BJ (cell line): ENCODE measurements around the gene DCAF8. TPM values are rescaled to one million over a fixed set of nuclear protein-coding genes. Genes with fewer than 3 reads are reported as not detected.

Experiments
- CTCF ChIA-PET: fragments of 350-600 bp; formaldehyde crosslinking; extraction: SDS; loops from one replicate; lab custom pipeline; 2021; ENCODE audit warnings: antibody characterized with exemption, inconsistent platforms; lab: Yijun Ruan, JAX
- POLR2A ChIA-PET: fragments of 300-600 bp; sonication (Branson Sonifier 250); formaldehyde crosslinking; extraction: SDS; loops from one replicate; lab custom pipeline; 2021; ENCODE audit warnings: antibody characterized with exemption; lab: Charles Lee
- DNase-seq: peaks from one replicate; pipeline ENCODE4 v3.0.0-alpha.2; 2011; ENCODE audit warnings: low read depth
- H3K27me3 ChIP-seq: 2 replicates; pipeline ENCODE4 v1.6.0; 2011; ENCODE audit warnings: low read length; ENCODE audit not compliant: control insufficient read depth, insufficient read depth
- H3K36me3 ChIP-seq: 2 replicates; pipeline ENCODE4 v1.5.1; 2011; ENCODE audit warnings: low read length; ENCODE audit not compliant: control insufficient read depth, insufficient read depth
- H3K4me3 ChIP-seq: 2 replicates; pipeline ENCODE4 v1.5.1; 2011; ENCODE audit warnings: low read depth, mild to moderate bottlenecking, control low read depth, low read length
- polyA plus RNA-seq: library from polyadenylated mRNA; depleted of rRNA; stranded (reverse); fragments of >200 nt; gene quantifications from 2 replicates; pipeline ENCODE4 v1.2.3, GENCODE V29; 2011
- TF ChIP-seq, protein P1 (sequence below): IDR thresholded peaks from 2 replicates; pipeline ENCODE4 v1.5.1; 2011; ENCODE audit warnings: low read depth, mild to moderate bottlenecking, control low read depth, inconsistent platforms, low read length, moderate library complexity; ENCODE audit not compliant: insufficient read depth

The DCAF8 gene
- polyA plus RNA-seq, 1 experiment = 84.0 TPM

DNA sequence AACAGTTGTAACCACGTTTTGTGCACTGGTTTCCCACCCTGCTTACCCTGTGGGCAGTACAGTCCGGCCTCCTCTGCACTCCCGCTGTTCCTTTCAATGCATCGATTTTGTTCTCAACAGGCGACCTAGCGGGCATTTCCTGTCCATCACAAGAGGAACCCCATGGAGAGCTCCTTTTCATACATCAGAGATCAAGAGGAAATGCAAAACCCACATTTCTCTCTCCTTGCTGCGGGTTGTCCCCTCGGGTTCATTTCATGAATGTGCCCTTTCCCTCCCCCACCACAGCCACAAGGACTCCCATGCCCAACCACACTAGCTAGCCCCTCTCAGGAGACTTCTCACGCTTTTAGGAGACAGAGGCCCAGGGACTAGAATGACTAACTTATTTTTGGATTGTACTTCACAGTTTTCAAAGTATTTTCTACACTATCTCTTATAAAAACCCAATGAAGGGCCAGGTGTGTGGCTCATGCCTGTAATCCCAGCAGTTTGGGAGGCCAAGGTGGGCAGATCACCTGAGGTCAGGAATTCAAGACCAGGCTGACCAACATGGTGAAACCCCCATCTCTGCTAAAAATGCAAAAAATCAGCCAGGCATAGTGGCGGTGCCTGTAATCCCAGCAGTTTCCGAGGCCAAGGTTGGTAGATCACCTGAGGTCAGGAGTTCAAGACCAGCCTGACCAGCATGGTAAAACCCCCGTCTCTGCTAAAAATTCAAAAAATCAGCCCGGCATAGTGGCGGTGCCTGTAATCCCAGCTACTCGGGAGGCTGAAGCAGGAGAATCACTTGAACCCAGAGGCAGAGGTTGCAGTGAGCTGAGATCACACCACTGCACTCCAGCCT, 92.6 kb downstream of the DCAF8 start:
- no peak for DNase-seq
- TF ChIP-seq, protein P1, sequence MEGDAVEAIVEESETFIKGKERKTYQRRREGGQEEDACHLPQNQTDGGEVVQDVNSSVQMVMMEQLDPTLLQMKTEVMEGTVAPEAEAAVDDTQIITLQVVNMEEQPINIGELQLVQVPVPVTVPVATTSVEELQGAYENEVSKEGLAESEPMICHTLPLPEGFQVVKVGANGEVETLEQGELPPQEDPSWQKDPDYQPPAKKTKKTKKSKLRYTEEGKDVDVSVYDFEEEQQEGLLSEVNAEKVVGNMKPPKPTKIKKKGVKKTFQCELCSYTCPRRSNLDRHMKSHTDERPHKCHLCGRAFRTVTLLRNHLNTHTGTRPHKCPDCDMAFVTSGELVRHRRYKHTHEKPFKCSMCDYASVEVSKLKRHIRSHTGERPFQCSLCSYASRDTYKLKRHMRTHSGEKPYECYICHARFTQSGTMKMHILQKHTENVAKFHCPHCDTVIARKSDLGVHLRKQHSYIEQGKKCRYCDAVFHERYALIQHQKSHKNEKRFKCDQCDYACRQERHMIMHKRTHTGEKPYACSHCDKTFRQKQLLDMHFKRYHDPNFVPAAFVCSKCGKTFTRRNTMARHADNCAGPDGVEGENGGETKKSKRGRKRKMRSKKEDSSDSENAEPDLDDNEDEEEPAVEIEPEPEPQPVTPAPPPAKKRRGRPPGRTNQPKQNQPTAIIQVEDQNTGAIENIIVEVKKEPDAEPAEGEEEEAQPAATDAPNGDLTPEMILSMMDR = no peak
- no peaks in the 10 kb centered on the region for H3K36me3 ChIP-seq
- no peak overlapping the region for H3K4me3 ChIP-seq
- peaks cover 3% of the 10 kb centered on the region; the same call in 1 of the 2 replicates for H3K27me3 ChIP-seq
- ChIA-PET POLR2A (no interaction called here), CTCF (interaction anchor here (0.6 to 3.5 kb wide), 8 partner anchors 23 to 84 kb away, joined by 3 to 13 read pairs (median 6); no protein-coding TSS in a partner anchor)

DNA sequence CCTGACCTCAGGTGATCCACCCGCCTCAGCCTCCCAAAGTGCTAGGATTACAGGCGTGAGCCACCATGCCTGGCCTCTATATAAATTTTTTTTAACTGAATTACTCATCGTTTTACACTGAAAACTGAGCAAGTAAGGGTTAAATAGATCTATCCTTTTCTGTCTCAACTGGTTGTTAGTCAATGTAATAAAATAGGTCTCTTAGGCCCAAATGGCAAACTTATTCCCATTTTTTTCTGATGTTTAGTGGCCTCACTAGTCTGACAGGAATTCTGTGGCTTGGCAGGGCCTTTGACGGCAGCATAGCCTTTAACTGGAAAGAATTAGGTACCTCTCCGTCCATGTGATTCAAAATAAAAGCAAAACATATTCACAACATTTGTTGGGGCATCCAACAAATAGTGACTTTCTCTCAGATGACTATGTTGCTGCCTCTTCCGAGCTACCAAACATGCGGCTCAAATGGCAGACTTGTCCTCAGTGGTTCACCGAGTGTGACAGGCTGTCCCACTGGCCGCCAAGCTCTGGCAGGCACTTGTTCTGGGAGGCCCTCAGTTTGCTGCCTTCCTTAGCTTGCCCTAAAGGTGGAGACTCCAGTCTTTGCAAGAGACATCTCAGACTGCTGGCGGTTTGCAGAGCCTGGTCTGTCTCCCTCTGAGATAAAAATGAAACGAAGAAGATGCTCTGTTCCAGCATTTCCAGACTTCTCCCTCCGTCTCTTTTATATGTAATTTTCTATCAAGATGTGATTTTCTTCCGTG, 93.6 kb downstream of the DCAF8 start:
- no peak overlapping the region for H3K4me3 ChIP-seq
- TF ChIP-seq, protein P1 = no peak
- no peaks in the 10 kb centered on the region for H3K27me3 ChIP-seq
- ChIA-PET POLR2A (no interaction called here), CTCF (interaction anchor here (0.8 to 3.5 kb wide), 5 partner anchors 24 to 83 kb away, joined by 3 to 13 read pairs (median 8); no protein-coding TSS in a partner anchor)
- H3K36me3 ChIP-seq = no peaks in the 10 kb centered on the region
- DNase-seq = no peak

DNA sequence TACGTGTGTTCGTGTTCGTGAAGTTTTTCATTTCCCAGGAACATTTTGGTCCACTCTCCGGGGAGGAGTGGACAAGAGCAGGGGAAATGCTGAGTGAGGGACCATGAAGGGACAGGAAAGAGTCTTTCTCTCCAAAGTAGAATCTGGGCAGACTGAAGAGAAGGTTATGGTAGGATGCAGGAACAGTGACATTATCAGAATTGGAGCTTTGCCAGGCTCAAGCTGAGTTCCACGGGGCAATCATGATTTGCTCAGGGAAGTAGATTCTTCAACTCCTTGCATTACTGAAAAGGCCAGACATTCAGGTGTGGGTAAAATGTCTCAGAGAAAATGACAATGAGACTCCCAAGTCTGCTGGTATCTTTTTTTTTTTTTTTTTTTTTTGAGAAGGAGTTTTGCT, 94.3 kb downstream of the DCAF8 start:
- DNase-seq = no peak
- ChIA-PET CTCF (interaction anchor here (3.0 to 3.5 kb wide), 3 partner anchors 25 to 84 kb away, joined by 8 to 13 read pairs (median 12); no protein-coding TSS in a partner anchor), POLR2A (no interaction called here)
- Histone ChIP-seq H3K4me3 (no peak overlapping the region), H3K36me3 (no peaks in the 10 kb centered on the region), H3K27me3 (no peaks in the 10 kb centered on the region)
- TF ChIP-seq, protein P1 = no peak

DNA sequence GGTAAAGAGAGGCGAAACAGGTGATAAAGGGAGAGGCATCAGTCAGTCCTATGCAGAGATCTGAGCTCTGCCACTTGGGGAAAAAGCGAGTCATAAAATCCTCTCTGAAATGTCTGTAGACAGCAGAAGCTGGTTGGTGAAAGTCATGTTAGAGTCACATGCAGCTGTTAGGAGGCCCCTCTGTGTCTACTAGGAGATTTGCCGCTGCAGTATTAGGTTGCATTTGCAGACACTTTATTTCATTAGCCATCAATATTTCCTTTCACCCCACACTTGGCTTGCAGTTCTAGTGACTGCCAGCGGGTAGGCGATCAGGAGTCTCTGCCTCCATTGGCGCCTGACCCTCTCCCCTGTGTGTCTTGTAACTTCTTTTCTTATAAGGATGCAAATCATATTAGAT, 94.8 kb downstream of the DCAF8 start:
- H3K27me3 ChIP-seq = no peaks in the 10 kb centered on the region
- no peak for DNase-seq
- no peaks in the 10 kb centered on the region for H3K36me3 ChIP-seq
- CTCF ChIA-PET = interaction anchor here (1.2 to 3.5 kb wide), 5 partner anchors 22 to 84 kb away, joined by 3 to 13 read pairs (median 8); partner anchors contain the start of gene CASQ1
- POLR2A ChIA-PET = no interaction called here
- H3K4me3 ChIP-seq = no peak overlapping the region
- TF ChIP-seq, protein P1 = no peak

DNA sequence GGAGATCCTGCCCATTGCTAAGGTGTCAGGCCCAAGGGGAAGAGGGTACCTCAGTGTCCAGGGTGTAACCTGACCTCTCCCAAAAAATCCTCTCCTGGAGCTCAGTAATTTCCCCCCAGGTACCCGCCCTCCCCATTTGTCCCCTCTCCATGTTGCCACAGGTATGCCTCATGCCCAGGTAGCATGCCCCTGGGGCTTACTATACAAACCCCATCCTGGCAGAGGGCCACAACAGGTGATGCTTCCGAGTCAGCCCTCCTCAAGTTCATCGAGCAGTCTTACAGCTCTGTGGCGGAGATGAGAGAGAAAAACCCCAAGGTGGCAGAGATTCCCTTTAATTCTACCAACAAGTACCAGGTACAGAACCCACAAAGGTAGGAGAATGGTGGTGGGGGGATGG, 95.3 kb downstream of the DCAF8 start:
- no peak for DNase-seq
- TF ChIP-seq, protein P1 = no peak
- ChIA-PET POLR2A (no interaction called here), CTCF (interaction anchor here (1.2 to 3.5 kb wide), 5 partner anchors 23 to 85 kb away, joined by 3 to 13 read pairs (median 8); partner anchors contain the start of gene CASQ1)
- H3K27me3 ChIP-seq = no peaks in the 10 kb centered on the region
- H3K36me3 ChIP-seq = no peaks in the 10 kb centered on the region
- H3K4me3 ChIP-seq = no peak overlapping the region
